GM12873 (cell line): ENCODE data around the gene SLC16A10.

Experiments used
- TF ChIP-seq, protein P1 (sequence below): IDR thresholded peaks from 2 replicates; pipeline ENCODE4 v1.5.1; 2012; ENCODE audit warnings: low read depth, mild to moderate bottlenecking, moderate library complexity, low read length, control low read depth; ENCODE audit not compliant: insufficient read depth; ENCODE audit errors: missing control alignments

The SLC16A10 gene

DNA sequence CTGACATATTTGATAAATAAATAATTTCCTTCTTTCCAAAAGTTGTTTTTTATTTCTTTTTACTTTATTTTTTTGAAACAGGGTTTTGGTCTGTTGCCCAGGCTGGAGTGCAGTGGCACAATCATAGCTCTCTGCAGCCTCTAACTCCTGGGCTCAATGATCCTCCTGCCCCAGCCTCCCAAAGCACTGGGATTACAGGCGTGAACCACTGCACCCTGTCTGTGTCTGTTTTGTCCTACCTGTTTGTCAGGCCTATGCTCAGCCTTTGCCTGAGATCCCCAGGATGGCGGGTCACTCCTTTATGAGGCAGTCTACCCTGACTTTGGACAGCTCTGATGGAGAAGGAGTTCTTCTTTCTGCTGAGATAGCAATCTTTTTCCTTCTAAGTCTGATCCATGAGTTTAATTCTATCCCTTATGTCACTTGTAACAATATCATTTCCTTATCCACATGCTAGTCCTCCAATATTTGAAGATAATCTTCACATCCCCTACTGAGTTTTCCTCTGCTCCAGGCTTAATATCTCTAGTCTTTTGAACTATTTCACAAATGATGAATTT, 14.4 kb upstream of the SLC16A10 start:
- TF ChIP-seq, protein P1, sequence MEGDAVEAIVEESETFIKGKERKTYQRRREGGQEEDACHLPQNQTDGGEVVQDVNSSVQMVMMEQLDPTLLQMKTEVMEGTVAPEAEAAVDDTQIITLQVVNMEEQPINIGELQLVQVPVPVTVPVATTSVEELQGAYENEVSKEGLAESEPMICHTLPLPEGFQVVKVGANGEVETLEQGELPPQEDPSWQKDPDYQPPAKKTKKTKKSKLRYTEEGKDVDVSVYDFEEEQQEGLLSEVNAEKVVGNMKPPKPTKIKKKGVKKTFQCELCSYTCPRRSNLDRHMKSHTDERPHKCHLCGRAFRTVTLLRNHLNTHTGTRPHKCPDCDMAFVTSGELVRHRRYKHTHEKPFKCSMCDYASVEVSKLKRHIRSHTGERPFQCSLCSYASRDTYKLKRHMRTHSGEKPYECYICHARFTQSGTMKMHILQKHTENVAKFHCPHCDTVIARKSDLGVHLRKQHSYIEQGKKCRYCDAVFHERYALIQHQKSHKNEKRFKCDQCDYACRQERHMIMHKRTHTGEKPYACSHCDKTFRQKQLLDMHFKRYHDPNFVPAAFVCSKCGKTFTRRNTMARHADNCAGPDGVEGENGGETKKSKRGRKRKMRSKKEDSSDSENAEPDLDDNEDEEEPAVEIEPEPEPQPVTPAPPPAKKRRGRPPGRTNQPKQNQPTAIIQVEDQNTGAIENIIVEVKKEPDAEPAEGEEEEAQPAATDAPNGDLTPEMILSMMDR: no peak

DNA sequence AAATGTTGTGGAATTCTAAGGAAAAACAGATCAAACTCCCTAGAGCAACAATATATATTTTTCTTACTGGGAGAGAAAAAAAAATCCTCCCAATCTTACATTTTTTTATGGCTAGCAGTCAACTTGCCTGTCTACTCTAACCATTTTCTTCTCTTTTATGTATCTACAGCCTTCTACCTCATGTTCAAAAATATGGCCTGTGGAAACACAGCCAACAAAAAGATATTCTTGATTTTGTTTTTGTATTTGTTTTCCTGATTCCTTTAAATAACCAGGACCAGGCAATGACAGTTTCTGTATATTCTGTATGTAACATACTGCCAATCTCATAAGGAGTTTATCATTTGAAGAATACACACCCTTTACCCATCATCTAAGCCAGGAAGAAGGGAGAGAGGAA, 13.0 kb upstream of the SLC16A10 start:
- TF ChIP-seq, protein P1: no peak

DNA sequence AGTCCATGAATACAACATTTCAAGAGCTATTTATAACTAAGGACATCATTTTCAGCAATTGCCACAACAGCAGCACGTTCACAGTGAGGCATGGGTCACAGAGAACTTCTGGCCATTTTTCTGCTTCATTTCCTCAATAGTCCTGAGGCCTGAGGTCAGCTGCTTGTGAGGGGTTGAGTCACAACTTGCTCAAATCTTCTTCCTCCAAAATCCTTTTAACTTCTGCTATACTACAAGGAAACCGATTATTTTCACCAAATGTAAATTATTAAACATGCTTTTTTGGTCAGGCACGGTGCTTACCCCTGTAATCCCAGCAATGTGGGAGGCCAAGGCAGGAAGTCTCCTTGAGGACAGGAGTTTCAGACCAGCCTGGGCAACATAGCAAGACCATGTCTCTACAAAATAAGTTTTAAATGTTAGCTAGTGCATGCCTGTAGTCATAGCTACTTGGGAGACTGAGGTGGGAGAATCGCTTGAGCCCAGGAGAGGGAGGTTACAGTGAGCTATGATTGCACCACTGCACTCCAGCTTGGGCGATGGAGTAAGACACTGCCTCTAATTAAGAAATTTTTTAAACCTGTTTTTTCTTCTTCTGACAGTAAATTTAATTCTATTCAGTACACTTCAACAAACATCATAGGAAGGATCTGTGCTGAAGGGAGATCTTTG, 11.1 kb upstream of the SLC16A10 start:
- TF ChIP-seq, protein P1: no peak

DNA sequence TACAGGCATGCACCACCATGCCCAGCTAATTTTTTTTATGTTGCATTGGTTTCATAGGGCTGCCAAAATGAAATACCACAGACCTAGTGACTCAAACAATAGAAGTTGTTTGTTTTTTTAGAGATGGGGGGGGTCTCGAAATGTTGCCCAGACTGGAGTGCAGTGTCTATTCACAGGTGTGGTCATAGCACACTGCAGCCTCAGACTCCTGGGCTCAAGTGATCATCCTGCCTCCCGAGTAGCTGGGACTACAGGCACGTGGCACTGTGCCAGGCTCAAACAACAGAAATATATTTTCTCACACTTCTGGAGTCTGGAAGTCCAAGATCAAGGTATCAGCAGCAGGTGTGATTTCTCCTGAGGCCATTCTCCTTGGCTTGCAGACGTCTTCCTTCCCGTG, 6.6 kb upstream of the SLC16A10 start:
- TF ChIP-seq, protein P1: no peak

DNA sequence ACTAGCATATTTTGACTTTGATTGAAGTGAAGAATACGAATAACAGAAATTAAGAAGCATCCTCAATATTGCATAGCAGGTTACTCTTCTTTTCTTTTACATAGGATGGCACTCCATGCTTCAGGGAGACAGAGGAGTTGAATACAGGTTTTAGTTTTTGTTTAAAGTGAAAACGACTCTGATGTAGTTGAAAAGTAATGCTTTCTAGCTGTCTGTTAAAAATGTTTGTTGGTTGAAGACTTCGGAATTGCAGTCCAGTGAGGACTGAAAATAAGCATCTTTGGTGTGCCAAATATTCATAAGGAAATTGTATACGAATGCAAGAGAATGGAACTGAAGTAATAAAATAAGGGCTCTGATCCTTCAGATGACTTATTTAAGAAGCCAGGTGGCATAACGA, 618 bp upstream of the SLC16A10 start:
- TF ChIP-seq, protein P1: no peak

DNA sequence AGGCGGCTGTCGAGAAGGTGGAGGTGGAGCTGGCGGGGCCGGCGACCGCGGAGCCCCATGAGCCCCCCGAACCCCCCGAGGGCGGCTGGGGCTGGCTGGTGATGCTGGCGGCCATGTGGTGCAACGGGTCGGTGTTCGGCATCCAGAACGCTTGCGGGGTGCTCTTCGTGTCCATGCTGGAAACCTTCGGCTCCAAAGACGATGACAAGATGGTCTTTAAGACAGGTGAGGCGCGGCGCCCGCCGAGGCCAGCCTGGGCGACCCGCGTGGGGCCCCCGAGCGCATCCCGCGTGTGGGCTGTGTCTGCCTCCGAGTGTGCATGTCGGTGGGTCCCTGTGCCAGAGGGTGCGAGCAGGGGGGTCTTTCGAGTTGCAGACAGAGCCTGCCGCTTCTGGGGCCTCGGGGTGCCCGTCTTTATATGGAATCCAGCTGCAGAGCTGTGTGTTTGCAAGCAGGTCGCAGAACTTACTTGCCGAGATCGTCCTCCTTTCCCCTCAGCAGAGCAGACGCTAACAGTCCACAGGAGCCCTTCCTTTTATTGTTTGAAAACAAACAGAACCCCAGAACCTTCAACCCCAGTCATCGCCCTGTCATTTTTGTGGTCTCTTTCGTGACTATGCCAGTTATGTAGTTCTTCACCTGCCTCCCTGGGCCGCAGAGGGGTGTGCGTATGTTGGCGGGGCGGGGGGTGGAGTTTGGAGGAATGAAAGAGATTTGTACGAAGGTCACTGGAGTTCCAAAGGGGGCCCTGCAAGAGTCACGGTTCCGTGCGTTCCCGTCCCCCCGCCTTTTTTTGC, 766 bp downstream of the SLC16A10 start:
- TF ChIP-seq, protein P1: no peak

DNA sequence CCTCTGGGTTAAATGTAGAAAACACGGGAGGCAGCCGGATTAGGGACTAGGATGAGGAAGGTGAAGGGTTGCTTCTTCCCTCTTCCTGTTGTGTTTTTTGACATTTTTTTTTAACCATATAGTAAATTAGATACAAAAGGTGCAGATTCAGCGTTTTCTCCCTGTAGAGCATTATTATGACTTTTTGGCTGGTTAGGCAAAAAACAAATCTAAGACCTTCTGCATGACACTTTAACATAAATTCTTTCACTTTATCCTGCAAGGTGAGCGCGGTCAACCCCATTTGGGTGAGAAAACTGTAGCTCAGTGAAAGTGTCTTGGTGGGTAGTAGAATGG, 1.3 kb downstream of the SLC16A10 start:
- TF ChIP-seq, protein P1: no peak
